ENCODE measurements around the gene CNTNAP4.

The CNTNAP4 gene

DNA sequence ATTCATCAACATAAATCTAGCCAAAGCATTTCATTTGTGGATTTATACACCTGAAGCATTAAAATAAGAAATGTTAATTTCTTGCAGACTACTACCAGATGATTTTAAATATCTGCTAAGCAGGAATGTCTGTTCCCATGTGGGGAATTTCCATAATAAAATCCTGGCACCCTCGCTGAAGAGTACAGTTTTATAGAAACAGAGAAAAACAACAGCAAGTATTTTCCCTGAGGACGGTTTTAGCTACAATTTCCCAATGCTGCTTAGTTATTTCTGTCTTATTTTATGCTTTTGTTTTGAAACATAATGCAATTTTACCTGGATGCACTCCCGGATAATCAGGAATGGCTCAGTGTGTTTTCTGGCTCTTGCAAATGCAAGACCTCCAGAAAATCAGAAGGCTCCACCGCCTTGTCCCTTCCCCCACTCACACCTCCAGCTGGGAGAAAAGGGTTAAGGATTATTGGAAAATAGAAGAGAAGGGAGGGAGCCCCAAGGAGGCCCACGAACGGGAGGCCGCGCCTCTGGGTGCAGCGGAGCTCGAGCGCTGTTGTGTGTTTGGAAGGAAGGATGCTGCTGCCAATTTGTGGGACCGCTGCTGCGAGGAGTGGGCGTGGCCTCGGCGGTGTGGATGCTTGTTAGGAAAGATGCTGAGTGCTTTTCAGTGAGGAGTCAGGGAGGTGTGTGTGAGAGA lies at the start of gene CNTNAP4:
Gene CNTNAP4 (plus strand): TSS at position 657 of the 694 bp plus-strand sequence. CDS start 262 bp downstream, outside the sequence.
- no peak for DNase-seq

DNA sequence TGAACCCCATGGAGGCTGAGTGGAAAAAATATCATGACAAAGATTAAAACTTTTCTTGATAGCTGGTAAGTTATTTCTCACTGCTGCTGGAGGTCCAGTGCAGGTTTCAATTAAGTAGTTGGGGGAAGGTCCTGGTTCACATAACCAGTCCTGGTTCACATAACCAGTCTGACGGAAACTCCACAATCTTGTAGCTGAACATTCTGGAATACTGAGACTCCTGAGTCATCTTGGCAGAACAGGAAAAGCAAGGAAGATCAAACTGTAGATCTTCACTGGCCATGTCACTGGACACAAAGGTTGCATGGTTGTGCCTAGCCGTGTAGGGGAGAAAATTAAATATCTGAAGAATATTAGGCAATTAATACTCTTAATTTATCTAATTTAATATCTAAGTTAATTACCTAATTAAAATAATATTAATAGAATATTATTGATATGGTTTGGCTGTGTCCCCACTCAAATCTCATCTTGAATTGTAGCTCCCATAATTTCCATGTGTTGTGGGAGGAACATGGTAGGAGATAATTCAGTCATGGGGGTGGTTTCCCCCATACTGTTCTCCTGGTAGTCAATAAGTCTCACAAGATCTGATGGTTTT lies 48.6 kb upstream of the CNTNAP4 start:
- DNase-seq = no peak

DNA sequence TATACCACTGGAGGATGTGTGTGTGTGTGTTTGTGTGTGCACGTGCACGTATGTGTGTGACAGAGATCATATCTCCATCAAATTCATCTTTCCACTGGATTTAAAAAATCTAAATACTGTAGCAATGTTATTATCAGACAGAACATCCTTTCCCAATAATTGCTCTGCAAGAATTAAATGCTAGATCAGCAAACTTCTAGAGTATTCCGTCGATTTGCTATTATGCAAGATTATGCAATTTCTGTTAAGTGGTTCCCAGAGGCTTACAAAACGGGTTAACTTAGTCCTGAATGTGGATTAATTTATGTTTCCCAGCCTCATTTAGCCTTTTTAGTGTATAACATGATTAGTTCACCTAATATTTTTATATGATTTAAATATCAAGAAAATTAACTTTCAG lies 44.5 kb upstream of the CNTNAP4 start:
- no peak for DNase-seq

DNA sequence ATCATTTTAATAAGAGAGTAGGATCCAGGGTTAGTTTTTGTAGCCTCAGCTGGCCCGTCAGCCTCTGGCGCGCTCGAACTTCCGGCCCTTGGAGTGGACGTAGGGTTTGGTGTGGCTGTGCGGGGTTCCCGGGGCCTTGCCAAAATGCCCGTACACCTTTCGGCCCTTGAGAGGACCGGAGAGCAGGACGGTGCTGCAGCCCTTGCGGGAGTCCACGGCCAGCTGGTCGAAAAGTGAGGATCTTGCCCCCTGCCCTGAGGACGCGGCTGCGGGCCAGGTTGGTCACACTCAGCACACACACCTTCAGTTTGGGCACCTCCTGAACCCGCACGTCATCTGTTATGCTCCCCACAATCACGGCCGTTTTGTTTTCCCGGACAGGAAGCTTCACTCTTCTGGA lies 42.2 kb upstream of the CNTNAP4 start:
- no peak for DNase-seq

DNA sequence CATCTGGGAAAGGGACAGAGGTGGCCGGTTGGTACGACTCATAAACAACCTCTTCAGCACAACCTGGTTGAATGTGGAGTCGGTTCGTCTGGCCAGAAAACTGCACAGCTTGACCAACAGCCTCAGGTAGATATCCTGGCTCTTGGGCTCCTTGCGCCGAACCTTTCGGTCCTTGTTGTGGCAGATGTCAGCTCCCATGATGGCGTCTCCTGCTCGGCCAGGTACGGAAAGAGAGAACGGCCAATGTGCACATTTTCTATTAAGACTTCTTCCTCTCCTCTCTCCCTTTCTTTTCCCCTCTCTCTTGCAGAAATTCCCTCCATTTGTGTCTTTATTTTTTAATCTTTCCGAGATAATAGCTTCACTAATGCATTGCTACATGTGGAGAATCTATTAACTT lies 41.8 kb upstream of the CNTNAP4 start:
- DNase-seq = no peak

DNA sequence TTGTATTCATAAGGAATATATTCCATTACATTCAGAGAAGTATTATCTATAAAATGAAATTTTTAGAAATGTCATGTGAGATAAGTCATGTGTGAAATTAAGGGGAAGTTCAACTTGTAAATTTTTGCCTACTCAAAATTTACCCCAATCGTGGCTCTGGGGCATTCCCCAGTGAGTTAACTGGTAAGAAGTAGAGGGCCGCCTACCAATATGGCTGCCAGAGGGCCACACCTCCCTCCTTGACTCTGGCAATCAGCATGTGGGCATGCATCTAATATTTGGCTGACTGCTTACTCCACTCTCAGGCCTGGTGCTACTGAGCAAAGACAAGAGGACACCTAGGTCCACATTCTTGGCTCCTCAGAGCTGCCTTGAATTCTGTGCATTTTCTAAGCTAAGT lies 39.7 kb upstream of the CNTNAP4 start:
- DNase-seq = no peak

DNA sequence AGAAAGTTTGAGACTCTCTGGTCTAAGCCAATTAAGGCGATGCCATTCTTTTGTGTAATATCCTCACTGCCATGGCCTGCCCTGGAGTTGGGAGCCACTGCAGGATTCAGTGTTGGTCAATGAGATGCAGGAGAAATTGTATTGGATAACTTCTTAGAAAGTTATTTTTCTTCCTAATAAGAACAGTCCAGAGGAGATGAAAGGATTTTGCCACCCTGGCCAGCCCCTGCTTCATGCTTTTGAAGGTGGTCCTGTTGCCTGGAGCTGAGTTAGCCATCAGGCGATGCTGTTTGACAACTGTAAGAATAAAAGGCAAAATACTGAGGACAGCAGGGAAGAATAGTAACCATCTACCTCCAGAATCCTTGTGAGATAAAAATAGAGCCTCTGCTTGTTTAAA lies 35.4 kb upstream of the CNTNAP4 start:
- no peak for DNase-seq

DNA sequence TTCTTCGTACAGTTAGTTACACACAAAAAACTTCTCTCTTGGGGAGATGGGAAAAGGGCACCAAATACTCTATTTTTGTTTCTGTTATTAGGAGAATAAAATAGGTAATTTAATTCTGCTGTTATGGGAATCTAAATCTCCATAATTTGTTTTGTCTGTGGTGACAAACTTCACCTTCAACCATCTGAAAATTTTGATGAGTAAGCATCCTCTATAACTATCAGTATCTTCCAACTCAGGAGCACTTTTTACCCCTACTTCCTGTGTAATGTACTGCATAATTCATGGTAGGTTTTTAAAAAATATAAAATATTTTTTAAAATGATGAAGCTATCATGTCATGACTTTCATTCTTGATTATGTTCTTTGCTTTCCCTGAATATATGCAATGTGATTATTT lies 33.6 kb upstream of the CNTNAP4 start:
- no peak for DNase-seq

DNA sequence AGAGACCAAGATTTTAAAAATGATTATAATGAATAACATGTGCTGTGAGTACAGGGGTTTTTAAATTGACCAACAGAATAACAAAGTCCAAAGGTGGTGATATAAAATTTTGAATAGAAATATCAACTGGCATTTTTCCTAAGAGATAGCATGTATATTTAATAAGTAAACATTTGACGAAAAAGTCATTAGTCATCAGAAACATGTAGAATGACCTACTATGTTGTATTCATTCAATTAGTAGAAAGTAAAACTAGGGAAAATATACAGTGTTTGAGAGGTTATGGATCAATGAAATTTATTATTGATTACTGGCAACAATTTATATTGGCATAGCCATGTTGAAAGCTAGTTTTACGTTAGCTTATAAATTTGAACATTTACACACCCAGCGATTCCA lies 30.6 kb upstream of the CNTNAP4 start:
- no peak for DNase-seq

DNA sequence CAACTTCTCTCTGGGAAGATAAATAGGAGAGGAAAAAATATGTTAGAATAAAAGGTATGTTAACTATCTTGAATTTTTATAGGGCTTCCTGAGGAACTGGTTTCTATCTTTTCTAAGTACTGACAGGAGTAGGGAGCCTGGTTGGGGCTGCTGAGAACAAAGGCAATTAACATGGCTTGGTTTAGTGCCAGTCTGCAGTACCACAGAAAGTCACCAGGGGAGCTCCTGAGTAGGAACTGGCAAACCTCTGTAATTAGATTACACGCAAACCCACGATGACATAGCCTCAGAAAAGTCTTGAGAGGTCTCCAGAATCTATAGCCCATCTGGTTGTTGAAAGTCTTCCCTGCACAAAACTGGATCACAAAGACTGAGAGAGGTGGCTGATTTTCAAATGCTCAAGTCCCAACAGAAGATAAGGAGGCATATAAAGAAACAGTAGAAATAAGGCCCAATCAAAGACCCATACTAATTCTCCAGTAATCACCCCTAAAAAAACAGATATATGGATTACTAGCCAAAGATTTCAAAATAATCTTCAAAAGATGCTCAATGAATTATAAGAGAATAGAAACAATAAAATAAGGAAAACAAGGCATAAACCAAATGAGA lies 11.7 kb upstream of the CNTNAP4 start:
- DNase-seq = no peak

DNA sequence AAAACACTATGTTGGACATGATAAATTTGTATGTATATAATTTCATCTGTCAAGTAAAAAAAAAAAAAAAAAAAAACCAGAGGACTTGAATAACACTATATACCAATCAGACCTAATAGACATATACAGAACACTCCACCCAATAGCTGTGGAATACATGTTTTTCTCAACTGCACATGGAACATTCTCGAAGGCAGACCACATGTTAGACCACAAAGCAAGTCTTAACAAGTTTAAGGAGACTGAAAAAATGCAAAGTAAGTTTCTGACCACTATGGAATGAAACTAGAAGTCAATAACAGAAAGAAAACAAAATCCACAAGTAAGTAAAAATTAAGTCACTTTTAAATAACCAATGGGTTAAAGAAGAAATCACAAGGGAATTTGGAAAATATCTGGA lies 8.4 kb upstream of the CNTNAP4 start:
- DNase-seq = no peak

DNA sequence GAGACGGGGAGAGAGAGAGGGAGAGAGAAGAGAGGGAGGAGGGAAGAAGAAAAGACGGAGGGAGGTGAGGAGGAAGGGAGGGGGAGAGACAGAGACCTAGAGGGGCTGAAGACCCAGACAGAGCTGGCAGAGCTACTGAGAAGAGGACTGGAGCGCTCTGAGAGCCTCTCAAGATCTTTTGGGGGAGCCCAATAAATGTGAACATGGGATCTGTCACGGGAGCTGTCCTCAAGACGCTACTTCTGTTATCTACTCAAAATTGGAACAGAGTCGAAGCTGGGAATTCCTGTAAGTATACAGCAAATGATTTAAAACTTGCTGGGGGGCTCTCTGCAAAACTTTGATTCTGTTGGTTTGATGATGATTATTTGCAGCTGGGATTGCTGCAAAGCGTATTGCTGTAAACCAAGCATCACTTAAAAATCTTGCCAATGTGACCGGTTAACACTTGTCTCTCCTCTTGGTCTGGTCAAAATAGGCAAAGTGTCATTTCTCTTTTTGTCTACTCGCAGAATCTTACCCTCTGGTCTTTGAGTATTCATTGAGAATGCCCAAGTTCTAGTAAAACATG lies 344 bp downstream of the CNTNAP4 start:
- no peak for DNase-seq

DNA sequence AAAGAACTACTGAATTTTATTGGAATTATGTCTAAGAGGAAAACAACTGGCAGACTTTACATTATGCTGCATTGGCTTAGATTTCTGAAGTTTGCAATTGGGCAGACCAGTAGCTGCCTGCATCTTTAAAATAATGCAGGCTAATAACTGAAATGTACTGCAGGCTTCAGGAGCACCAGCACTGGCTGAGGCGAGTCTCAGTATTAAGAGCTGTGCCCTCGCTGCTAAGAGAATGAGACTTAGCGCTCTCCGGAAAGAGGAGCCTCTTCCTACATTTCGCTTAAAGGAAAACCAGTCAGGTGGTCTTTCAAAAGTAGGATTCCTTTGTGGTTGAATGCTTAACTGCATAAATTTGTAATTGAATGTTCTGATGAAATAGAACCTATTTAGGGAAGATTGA lies 885 bp downstream of the CNTNAP4 start:
- DNase-seq = no peak

DNA sequence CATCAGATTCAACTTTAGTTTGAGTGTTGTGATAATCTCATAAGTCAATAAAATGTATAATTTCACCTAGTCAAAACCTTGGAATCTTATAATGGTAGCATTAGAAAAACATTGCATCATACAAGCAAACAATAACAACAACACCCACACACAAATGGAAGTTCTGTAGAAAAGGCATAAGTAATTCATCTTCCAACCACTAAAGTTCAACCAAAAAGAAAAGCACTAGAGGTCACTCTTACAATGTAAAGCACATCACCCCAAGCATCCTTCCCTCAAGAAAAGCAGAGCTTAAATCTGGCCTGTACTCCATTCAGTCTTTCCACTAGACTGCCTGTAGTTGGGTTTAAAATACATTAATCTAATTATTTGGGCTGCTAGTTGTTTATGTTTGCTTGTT lies 1.8 kb downstream of the CNTNAP4 start:
- DNase-seq = no peak

DNA sequence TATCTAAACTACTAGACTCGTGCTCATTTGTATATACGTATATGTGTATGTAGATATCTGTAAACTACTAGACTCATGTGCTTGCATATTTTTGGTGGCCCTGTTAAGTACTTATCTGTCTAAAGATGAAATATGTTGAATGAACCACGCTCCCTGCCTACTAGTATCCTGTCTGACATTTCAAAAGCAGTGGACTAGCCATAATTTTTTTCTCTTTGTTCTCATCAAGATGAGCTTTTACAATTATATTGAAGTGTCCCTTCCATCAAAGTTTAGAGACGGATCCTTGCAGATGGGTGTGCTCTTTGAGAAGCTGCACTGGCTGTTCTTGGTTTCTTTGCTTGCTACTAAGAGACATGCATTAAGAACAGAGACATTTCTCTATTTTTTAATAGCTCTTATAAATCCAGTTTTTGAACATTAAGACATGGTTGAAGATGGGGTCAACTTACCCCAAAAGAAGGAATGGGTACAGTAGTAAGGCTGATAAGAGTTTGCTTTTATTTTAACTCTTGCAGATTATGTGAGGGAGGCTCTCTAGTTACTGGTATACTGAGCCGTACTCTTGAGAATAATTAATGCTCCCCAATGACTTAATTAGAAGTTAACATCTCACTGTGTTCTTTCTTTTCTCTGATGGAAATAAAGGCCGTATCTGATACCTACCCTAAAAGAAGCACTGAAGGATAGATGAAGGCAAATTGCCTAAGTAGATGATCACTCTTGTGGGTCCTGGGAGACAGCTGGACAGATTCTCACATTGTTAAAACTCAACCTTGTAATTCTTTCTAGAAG lies 3.4 kb downstream of the CNTNAP4 start:
- no peak for DNase-seq

DNA sequence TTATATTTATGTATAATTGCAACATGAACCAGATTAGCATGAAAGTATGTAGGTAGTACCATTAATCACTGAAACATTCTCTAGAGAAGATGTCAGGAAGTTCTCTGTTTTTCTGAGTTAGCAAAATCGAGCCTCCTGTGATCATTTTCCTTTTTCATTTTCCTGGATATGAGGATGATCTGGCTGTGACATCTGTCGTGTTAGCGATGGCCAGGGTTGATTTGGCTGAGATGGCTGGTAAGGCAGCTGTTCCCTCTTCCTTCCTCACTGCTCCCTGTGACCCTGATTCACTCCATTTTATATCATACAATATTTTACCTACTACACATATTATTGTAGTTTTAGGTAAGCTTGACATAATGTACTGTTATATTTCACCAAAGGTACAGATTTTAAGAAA lies 10.3 kb downstream of the CNTNAP4 start:
- DNase-seq = no peak

DNA sequence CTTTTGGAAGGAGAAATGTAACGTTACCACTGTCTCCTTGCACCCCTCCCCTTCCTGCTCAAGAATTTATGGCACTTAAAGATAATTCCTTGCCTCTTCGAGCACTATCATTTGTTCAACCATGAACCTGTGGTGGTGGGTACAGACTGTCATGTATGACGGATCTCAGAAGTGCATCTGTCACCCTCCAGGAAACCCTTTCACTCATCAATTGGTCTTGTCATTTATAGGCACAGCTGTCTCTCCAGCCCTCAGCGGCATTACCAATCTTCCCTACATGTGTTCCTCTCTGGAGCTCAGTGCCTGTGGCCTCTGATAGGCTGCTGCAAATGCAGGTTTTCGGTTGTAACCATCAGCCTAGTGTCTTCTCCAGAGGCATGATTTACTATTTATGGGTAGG lies 15.0 kb downstream of the CNTNAP4 start:
- DNase-seq = no peak

DNA sequence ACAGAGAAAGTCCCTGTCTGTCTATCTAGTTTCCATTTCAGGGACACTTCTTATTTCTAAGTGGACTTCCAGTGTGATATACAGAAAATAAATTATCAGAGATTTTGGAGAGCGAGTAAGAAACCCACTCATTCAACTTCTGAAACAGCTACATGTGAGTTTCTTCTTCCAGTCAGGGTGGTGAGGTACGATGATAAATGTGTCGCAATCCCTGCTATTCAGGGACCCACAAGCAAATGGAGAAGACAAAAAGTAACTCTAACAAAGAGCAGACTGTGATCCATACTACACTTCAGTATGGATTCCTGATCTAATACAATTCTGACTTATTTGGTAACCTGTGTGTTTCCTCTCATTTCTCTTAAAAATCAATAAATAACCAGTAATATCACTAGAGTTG lies 16.8 kb downstream of the CNTNAP4 start:
- no peak for DNase-seq

DNA sequence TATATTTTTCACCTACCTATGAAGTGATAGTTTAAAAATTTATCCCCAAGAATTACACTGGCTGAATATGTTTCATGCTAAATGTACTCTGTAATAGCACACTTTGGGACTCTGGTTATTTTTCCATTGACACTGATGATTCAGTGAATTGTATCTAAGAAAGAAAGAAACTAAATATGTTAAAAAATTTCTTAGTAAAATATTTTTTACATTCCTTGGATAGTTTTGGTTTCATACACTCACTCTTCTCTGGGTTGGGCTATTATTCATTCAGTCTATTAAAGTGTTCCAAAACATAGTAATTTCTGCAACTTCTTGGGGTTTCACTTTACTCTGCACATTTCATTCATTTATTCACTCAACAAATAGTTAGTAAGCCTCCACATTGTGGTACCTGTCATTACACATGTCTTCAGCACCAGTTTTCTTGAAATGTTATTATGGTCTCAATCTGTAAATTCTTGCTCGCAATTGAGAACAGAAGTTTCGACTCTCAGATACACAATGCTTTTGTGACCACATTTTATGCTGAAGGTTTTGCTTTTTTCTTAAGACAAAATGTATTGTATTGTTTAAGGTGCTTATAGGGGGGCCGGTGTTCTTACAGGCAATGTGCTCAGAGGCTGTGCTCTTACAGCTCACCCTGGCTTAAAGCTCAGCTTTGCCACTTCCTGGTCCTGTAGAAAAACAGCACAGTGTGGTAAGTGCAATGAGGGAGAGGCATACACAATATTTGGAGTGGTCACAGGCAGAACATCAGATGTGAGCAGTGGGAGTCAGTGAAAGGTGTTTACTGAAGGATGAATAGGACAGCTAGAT lies 17.4 kb downstream of the CNTNAP4 start:
- no peak for DNase-seq

DNA sequence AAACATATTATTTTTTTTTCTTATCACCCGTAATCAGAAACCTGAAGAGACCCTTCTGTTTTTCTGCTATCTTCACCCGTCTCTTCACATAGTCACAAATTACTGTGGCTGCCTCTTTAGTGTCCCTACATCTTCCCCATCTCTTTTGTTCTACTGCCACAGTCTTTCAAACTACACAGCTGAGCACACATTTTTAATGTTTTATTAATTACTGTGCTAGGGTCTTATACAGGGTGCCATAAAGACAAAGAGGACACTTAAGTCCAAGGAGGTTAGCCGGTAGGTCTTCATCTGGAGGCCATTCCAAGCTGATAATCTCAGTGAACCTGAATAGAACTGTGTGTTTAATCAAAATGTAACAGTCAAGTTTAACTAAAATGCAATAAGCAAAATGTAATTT lies 20.7 kb downstream of the CNTNAP4 start:
- no peak for DNase-seq

DNA sequence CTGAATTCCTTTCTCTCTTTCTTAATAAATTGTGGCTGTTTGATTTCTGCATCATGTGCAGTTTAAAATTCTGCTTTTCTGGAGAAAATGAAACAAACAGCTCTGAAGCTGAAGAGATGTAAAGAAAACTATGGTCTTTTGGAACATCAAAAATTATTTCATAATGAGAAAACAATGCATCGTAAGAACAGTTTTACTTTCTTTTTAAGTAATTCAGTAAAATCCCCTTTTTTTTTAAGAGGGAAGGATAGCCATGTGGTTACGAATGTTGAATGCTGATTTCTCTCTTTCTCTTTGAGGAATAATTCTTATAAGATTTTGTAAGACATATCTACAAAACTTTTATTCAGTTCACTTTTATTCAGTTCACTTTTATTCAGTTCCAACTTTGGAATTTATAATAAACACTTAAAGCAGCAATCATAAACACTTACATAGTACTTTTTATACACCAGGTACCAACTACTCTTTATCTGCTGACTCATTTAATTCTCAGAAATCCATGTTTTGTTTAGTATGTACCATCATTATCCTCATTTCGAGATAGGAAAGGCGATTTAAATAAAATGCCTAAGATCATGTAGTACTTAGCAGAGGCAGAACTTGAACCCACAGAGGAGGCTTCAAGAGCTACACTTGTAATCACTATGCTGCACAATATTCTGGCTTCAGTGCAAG lies 26.6 kb downstream of the CNTNAP4 start:
- DNase-seq = no peak
